Endothelial cell of umbilical vein (primary cell): Measurements from ENCODE around the gene FHIT. TPM values are rescaled to one million over a fixed set of nuclear protein-coding genes. Genes with fewer than 3 reads are reported as not detected.

Experiments used
- BruUV-seq: library from RNA; stranded (reverse); fragments of 400-500 nt; replicated peaks from 2 replicates; lab custom pipeline; 2021; lab: Mats Ljungman, UMichigan
- CTCF ChIA-PET: fragments of 300-600, 350-600 bp; sonication (Branson Sonifier 250); formaldehyde crosslinking; loops from one replicate; lab custom pipeline; 2021; ENCODE audit warnings: antibody characterized with exemption, inconsistent platforms; lab: Charles Lee
- POLR2A ChIA-PET: fragments of 300-600, 350-600 bp; sonication (Branson Sonifier 250); formaldehyde crosslinking; loops from one replicate; lab custom pipeline; 2021; ENCODE audit warnings: antibody characterized with exemption, inconsistent platforms; lab: Charles Lee
- DNase-seq: peaks from one replicate; pipeline ENCODE4 v3.0.0-alpha.2; 2011; ENCODE audit warnings: low read depth, low spot score
- FAIRE-seq: peaks from 2 replicates; lab custom pipeline; 2011; peaks lifted over from hg19 to GRCh38; lab: Jason Lieb, UNC
- H2AFZ ChIP-seq: 2 replicates; pipeline ENCODE4 v1.6.0; 2012; ENCODE audit warnings: low read depth, low read length, control low read depth, inconsistent platforms
- H3K27ac ChIP-seq: 2 replicates; pipeline ENCODE4 v1.5.1; 2011; ENCODE audit warnings: low read depth, mild to moderate bottlenecking, control low read depth, low read length, moderate library complexity; ENCODE audit not compliant: insufficient read depth
- H3K27me3 ChIP-seq, 2 experiments: 2 replicates each; pipeline versions ENCODE4 v1.6.0 to v1.6.1; 2011; ENCODE audit warnings: low read length in 2 of 2, mixed read lengths in 1 of 2; ENCODE audit not compliant: control insufficient read depth in 2 of 2, insufficient read depth in 2 of 2
- H3K36me3 ChIP-seq, 2 experiments: 2 replicates in 1 of 2; 3 replicates in 1 of 2; pipeline ENCODE4 v1.5.1; 2011; ENCODE audit warnings: low read length in 2 of 2, mild to moderate bottlenecking in 1 of 2, moderate library complexity in 1 of 2; ENCODE audit not compliant: control insufficient read depth in 2 of 2, insufficient read depth in 2 of 2; ENCODE audit errors: extremely low read depth in 1 of 2
- H3K4me1 ChIP-seq: 3 replicates; pipeline ENCODE4 v1.5.1; 2011; ENCODE audit warnings: mild to moderate bottlenecking, low read length; ENCODE audit not compliant: control insufficient read depth, insufficient read depth; ENCODE audit errors: extremely low read depth
- H3K4me2 ChIP-seq: 2 replicates; pipeline ENCODE4 v1.6.1; 2011; ENCODE audit warnings: low read length, control low read depth, mixed read lengths; ENCODE audit not compliant: insufficient read depth
- H3K4me3 ChIP-seq, 3 experiments: fragments of 200-600 bp in 1 of 3; sonication (generic), shearing (Covaris generic) in 1 of 3; replicated peaks in 1 of 3; 2 replicates each; pipeline ENCODE4 v1.5.1; 2011 to 2016; ENCODE audit warnings: control low read depth in 3 of 3, low read length in 3 of 3, mild to moderate bottlenecking in 2 of 3, inconsistent platforms in 1 of 3, low read depth in 1 of 3, moderate library complexity in 1 of 3; ENCODE audit not compliant: insufficient read depth in 1 of 3
- H3K79me2 ChIP-seq: 2 replicates; pipeline ENCODE4 v1.6.0; 2012; ENCODE audit warnings: low read length, inconsistent platforms; ENCODE audit not compliant: control insufficient read depth, insufficient read depth
- H3K9ac ChIP-seq: replicated peaks from 2 replicates; pipeline ENCODE3; 2011; ENCODE audit warnings: low read length, control low read depth; ENCODE audit not compliant: insufficient read depth; ENCODE audit errors: extremely low read depth
- H3K9me1 ChIP-seq: replicated peaks from 3 replicates; pipeline ENCODE4 v1.6.0; 2011; ENCODE audit warnings: mild to moderate bottlenecking, low read length; ENCODE audit not compliant: control insufficient read depth, insufficient read depth; ENCODE audit errors: extremely low read depth
- H3K9me3 ChIP-seq: replicated peaks from 2 replicates; pipeline ENCODE4 v1.5.1; 2012; ENCODE audit warnings: low read length, inconsistent platforms; ENCODE audit not compliant: control insufficient read depth, insufficient read depth
- H4K20me1 ChIP-seq: replicated peaks from 2 replicates; pipeline ENCODE3; 2011; ENCODE audit warnings: mild to moderate bottlenecking, low read length; ENCODE audit not compliant: control insufficient read depth, insufficient read depth; ENCODE audit errors: extremely low read depth
- CTCF ChIP-seq, 2 donors: IDR thresholded peaks; 1 replicate in 1 of 2; 2 replicates in 1 of 2; pipeline ENCODE4 v1.5.1; 2011; ENCODE audit warnings: low read length in 2 of 2, mild to moderate bottlenecking in 2 of 2, moderate library complexity in 2 of 2, control low read depth in 1 of 2, inconsistent platforms in 1 of 2, low read depth in 1 of 2; ENCODE audit not compliant: insufficient read depth in 1 of 2; ENCODE audit errors: extremely low read depth in 1 of 2
- EZH2 ChIP-seq: IDR thresholded peaks from 2 replicates; pipeline ENCODE4 v1.6.1; 2012; ENCODE audit warnings: borderline replicate concordance, low read depth, mild to moderate bottlenecking, moderate library complexity, low read length, inconsistent platforms; ENCODE audit not compliant: severe bottlenecking
- GATA2 ChIP-seq: IDR thresholded peaks from 2 replicates; pipeline ENCODE4 v1.7.0; 2011; ENCODE audit warnings: low read depth, mild to moderate bottlenecking, moderate library complexity, mixed read lengths, low read length; ENCODE audit not compliant: insufficient read length, insufficient read depth
- dilution Hi-C: fragments of 300-500 bp; cut with MboI; formaldehyde crosslinking; loops from one replicate; pipeline ENCODE4 v1.15.0; 2019; ENCODE audit warnings: low sequenced_read_pairs; ENCODE audit not compliant: extremely low pct_ligation_motif_present
- intact Hi-C: fragments of 100-400 bp; cut with micrococcal nuclease; formaldehyde crosslinking; loops from one replicate; pipeline ENCODE4 v1.10.0; 2022
- polyA plus RNA-seq, 4 experiments: library from polyadenylated mRNA; depleted of rRNA in 3 of 4; stranded (reverse) in 3 of 4; unstranded in 1 of 4; fragments of >200 nt; gene quantifications; 2 replicates each; pipeline versions ENCODE4 v1.2.1 to v1.2.3, GENCODE V29; 2011 to 2012; ENCODE audit warnings: missing spikeins in 1 of 4
- total RNA-seq: library from RNA; stranded (reverse); gene quantifications from 2 replicates; pipeline ENCODE4 v1.2.3, GENCODE V29; 2021

The FHIT gene
- total and polyA plus RNA-seq, 2 donors (not counting 3 experiments of a cell fraction or from before 2014, with no cell fraction given): 0.47 to 2.2 TPM

DNA sequence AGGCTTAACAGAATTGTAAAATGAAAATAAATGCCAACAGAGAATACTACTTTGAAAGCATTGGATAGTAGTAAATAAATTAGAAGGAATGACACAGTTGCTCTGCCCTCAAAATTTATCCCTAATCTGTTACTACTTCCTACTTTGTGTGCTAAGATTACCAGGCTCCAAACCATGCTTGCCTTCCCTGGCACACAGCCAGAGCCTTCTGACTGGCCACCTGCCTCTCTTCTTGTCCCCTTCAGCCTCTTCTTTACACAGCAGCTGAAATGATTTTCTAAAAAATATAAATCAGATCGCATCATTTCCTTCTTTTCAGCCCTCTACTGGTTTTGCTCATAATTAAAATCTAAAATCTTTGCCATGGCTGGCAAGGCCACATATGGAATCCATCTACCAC, 334.1 kb downstream of the FHIT start:
- Histone ChIP-seq H3K27me3 (no peaks in the 10 kb centered on the region), H3K4me3 (no peak overlapping the region), H2AFZ (no peak overlapping the region), H3K27ac (no peak overlapping the region), H3K79me2 (no peaks in the 10 kb centered on the region), H3K9me1 (no peaks in the 10 kb centered on the region), H3K9ac (no peak overlapping the region), H3K9me3 (no peaks in the 10 kb centered on the region), H3K4me1 (no peaks in the 10 kb centered on the region), H3K36me3 (no peaks in the 10 kb centered on the region), H4K20me1 (no peaks in the 10 kb centered on the region), H3K4me2 (no peak overlapping the region)
- intact Hi-C loops (no loop called here), dilution Hi-C loops (no loop called here)
- no TSS peak for BruUV-seq
- ChIA-PET CTCF (no interaction called here), POLR2A (no interaction called here)
- no peak for TF ChIP-seq CTCF (IDR thresholded peaks at IDR 0.05; ENCODE audit: extremely low read depth in 1 of 2, insufficient read depth in 1 of 2, low read depth in 1 of 2, low read length in 2 of 2)
- DNase-seq: no peak
- no peak for FAIRE-seq

GRCh38 chr3:60916546-60916945, 334.7 kb downstream of the FHIT start:
- POLR2A ChIA-PET: no interaction called here
- no peaks in the 10 kb centered on the region for H3K27me3 ChIP-seq
- H2AFZ ChIP-seq: no peak overlapping the region
- dilution Hi-C loops: no loop called here
- CTCF ChIA-PET: no interaction called here
- intact Hi-C loops: no loop called here
- H3K9me1 ChIP-seq: no peaks in the 10 kb centered on the region
- no peak for DNase-seq
- no peaks in the 10 kb centered on the region for H3K79me2 ChIP-seq
- no peaks in the 10 kb centered on the region for H3K36me3 ChIP-seq
- H3K4me2 ChIP-seq: no peak overlapping the region
- H3K4me1 ChIP-seq: no peaks in the 10 kb centered on the region
- no TSS peak for BruUV-seq
- no peak overlapping the region for H3K27ac ChIP-seq
- TF ChIP-seq CTCF (IDR thresholded peaks at IDR 0.05; ENCODE audit: extremely low read depth in 1 of 2, insufficient read depth in 1 of 2, low read depth in 1 of 2, low read length in 2 of 2) (no peak), EZH2 (no peak), GATA2 (no peak)
- H3K4me3 ChIP-seq: no peak overlapping the region
- H4K20me1 ChIP-seq: no peaks in the 10 kb centered on the region
- no peaks in the 10 kb centered on the region for H3K9me3 ChIP-seq
- no peak for FAIRE-seq
- no peak overlapping the region for H3K9ac ChIP-seq
